OCI-LY7 (cell line): ENCODE data around the gene TBL1XR1. TPM values are rescaled to one million over a fixed set of nuclear protein-coding genes. Genes with fewer than 3 reads are reported as not detected.
"Not testable (repeated sequence)": the region's sequence is repeated elsewhere in the genome, so short reads cannot be mapped to it uniquely, and the experiment has no call there.

Experiments
- BruUV-seq: library from RNA; stranded (reverse); fragments of 400-500 nt; replicated peaks from 2 replicates; lab custom pipeline; 2021; lab: Mats Ljungman, UMichigan
- CTCF ChIA-PET: fragments of 300-600 bp; sonication (Branson Sonifier 250); formaldehyde crosslinking; loops from one replicate; lab custom pipeline; 2022; ENCODE audit warnings: antibody characterized with exemption; ENCODE audit not compliant: unreplicated experiment; lab: Charles Lee
- POLR2A ChIA-PET: fragments of 300-600 bp; sonication (Branson Sonifier 250); formaldehyde crosslinking; loops from one replicate; lab custom pipeline; 2022; ENCODE audit warnings: antibody characterized with exemption; lab: Charles Lee
- DNase-seq: peaks from one replicate; pipeline ENCODE4 v3.0.0-alpha.2; 2015; ENCODE audit warnings: low spot score
- H2AFZ ChIP-seq: fragments of 200-600 bp; sonication (generic), shearing (Covaris generic); 2 replicates; pipeline ENCODE4 v1.6.1; 2014; ENCODE audit warnings: mild to moderate bottlenecking, antibody characterized with exemption, low read length, moderate library complexity
- H3K27ac ChIP-seq: fragments of 200-600 bp; sonication (generic); 2 replicates; pipeline ENCODE4 v1.5.1; 2014; ENCODE audit warnings: mixed run types, low read depth, mild to moderate bottlenecking, moderate library complexity, low read length, inconsistent platforms; ENCODE audit not compliant: poor library complexity, severe bottlenecking
- H3K36me3 ChIP-seq: fragments of 200-600 bp; sonication (generic); 2 replicates; pipeline ENCODE4 v1.6.1; 2014; ENCODE audit warnings: mild to moderate bottlenecking, antibody characterized with exemption, low read length, moderate library complexity, mixed read lengths; ENCODE audit not compliant: insufficient read depth
- H3K4me1 ChIP-seq: fragments of 200-600 bp; sonication (generic); 2 replicates; pipeline ENCODE4 v1.5.1; 2014; ENCODE audit warnings: mild to moderate bottlenecking, low read length; ENCODE audit not compliant: insufficient read depth, poor library complexity, severe bottlenecking
- H3K4me2 ChIP-seq: fragments of 200-600 bp; sonication (generic); 2 replicates; pipeline ENCODE4 v1.6.1; 2014; ENCODE audit warnings: mild to moderate bottlenecking, low read length
- H3K4me3 ChIP-seq: fragments of 200-600 bp; sonication (generic); 2 replicates; pipeline ENCODE4 v1.5.1; 2014; ENCODE audit warnings: mild to moderate bottlenecking, low read depth, low read length; ENCODE audit not compliant: poor library complexity, severe bottlenecking
- H3K79me2 ChIP-seq: fragments of 200-600 bp; sonication (generic); 2 replicates; pipeline ENCODE4 v1.6.1; 2016; ENCODE audit warnings: low read depth, mild to moderate bottlenecking, low read length, moderate library complexity, mixed read lengths; ENCODE audit not compliant: insufficient read depth
- H3K9me2 ChIP-seq: fragments of 200-600 bp; sonication (generic); 2 replicates; pipeline ENCODE4 v1.6.1; 2016; ENCODE audit warnings: mild to moderate bottlenecking, low read length, mixed read lengths; ENCODE audit not compliant: insufficient read depth
- H3K9me3 ChIP-seq: fragments of 200-600 bp; sonication (generic); 2 replicates; pipeline ENCODE4 v1.6.1; 2014; ENCODE audit warnings: mild to moderate bottlenecking, mixed run types, low read length, mixed read lengths
- H4K20me1 ChIP-seq: fragments of 200-600 bp; sonication (generic); 2 replicates; pipeline ENCODE4 v1.6.1; 2014; ENCODE audit warnings: mild to moderate bottlenecking, antibody characterized with exemption, low read length, moderate library complexity, mixed read lengths; ENCODE audit not compliant: insufficient read depth
- CTCF ChIP-seq: fragments of 200-600 bp; sonication (generic); conservative IDR thresholded peaks from 2 replicates; pipeline ENCODE4 v1.5.1; 2014; ENCODE audit warnings: mild to moderate bottlenecking, antibody characterized with exemption, low read length, moderate library complexity, mixed read lengths
- EZH2phosphoT487 ChIP-seq: fragments of 200-600 bp; sonication (generic); IDR thresholded peaks from 2 replicates; pipeline ENCODE4 v1.6.1; 2018; ENCODE audit warnings: low read depth, borderline replicate concordance, mild to moderate bottlenecking, mixed run types, antibody characterized with exemption, low read length, moderate library complexity, mixed read lengths
- intact Hi-C: fragments of 100-400 bp; cut with micrococcal nuclease; formaldehyde crosslinking; loops from one replicate; pipeline ENCODE4 v1.10.0; 2022; ENCODE audit not compliant: unreplicated experiment
- total RNA-seq, 2 experiments: library from RNA; depleted of rRNA in 1 of 2; stranded (reverse); fragments of >200 nt in 1 of 2; shearing (Covaris generic) in 1 of 2; gene quantifications; 2 replicates each; pipeline ENCODE4 v1.2.3, GENCODE V29; 2014 to 2022

Gene TBL1XR1
- total RNA-seq, 2 experiments from 2014 or later, result 103 to 158 TPM

GRCh38 chr3:177194299-177194698, 3.0 kb downstream of the TBL1XR1 start:
- intact Hi-C loops, result loop anchor here (5.0 kb wide), 1 partner anchor 47 kb away; no protein-coding TSS in a partner anchor
- CTCF ChIA-PET, result no interaction called here
- H3K4me1 ChIP-seq, result peaks cover 53% of the 10 kb centered on the region
- BruUV-seq, result no TSS peak
- no peaks in the 10 kb centered on the region for H3K9me2 ChIP-seq
- TF ChIP-seq CTCF (no peak), EZH2phosphoT487 (no peak)
- H3K4me2 ChIP-seq, result peak overlapping the region; percentile 83
- no peak overlapping the region for H2AFZ ChIP-seq
- H3K27ac ChIP-seq, result peak overlapping the region; percentile 95
- POLR2A ChIA-PET, result interaction anchor here (0.5 to 3.2 kb wide), 11 partner anchors 9 to 232 kb away, joined by 3 to 13 read pairs (median 3); no protein-coding TSS in a partner anchor
- peaks cover 74% of the 10 kb centered on the region for H3K79me2 ChIP-seq
- H4K20me1 ChIP-seq, result peaks cover 41% of the 10 kb centered on the region
- no peaks in the 10 kb centered on the region for H3K9me3 ChIP-seq
- H3K36me3 ChIP-seq, result peaks cover 56% of the 10 kb centered on the region
- peak overlapping the region; percentile 100 for H3K4me3 ChIP-seq
- no peak for DNase-seq

GRCh38 chr3:177193688-177194268, 3.5 kb downstream of the TBL1XR1 start:
- Histone ChIP-seq H3K4me1 (peaks cover 48% of the 10 kb centered on the region), H3K79me2 (peaks cover 79% of the 10 kb centered on the region), H3K36me3 (peaks cover 59% of the 10 kb centered on the region), H3K9me3 (no peaks in the 10 kb centered on the region), H3K27ac (no peak overlapping the region), H2AFZ (no peak overlapping the region), H3K9me2 (no peaks in the 10 kb centered on the region), H4K20me1 (peaks cover 41% of the 10 kb centered on the region), H3K4me3 (peak overlapping the region; percentile 100), H3K4me2 (peak overlapping the region; percentile 83)
- ChIA-PET CTCF (no interaction called here), POLR2A (interaction anchor here (0.5 to 3.2 kb wide), 8 partner anchors 13 to 167 kb away, joined by 3 to 13 read pairs (median 4); no protein-coding TSS in a partner anchor)
- TF ChIP-seq EZH2phosphoT487, result no peak
- TF ChIP-seq CTCF, result no peak
- BruUV-seq, result no TSS peak
- DNase-seq, result no peak
- intact Hi-C loops, result loop anchor here (5.0 kb wide), 1 partner anchor 46 kb away; no protein-coding TSS in a partner anchor

GRCh38 chr3:177193275-177193674, 4.0 kb downstream of the TBL1XR1 start:
- DNase-seq, H3K9me2 ChIP-seq, H3K4me3 ChIP-seq, H2AFZ ChIP-seq, BruUV-seq, H3K27ac ChIP-seq, H3K9me3 ChIP-seq, CTCF ChIA-PET: not testable (repeated sequence)
- peaks cover 46% of the 10 kb centered on the region for H4K20me1 ChIP-seq
- peaks cover 84% of the 10 kb centered on the region for H3K79me2 ChIP-seq
- peak overlapping the region; percentile 83 for H3K4me2 ChIP-seq
- intact Hi-C loops, result loop anchor here (5.0 kb wide), 1 partner anchor 46 kb away; no protein-coding TSS in a partner anchor
- H3K36me3 ChIP-seq, result peaks cover 64% of the 10 kb centered on the region
- H3K4me1 ChIP-seq, result peaks cover 43% of the 10 kb centered on the region
- POLR2A ChIA-PET, result interaction anchor here (0.6 to 1.7 kb wide), 3 partner anchors 18 to 167 kb away, joined by 3 to 6 read pairs (median 3); no protein-coding TSS in a partner anchor
